Stomach smooth muscle (tissue), 2 donors: ENCODE data around the gene PDE8A.

ENCODE experiments used
- H3K27ac ChIP-seq: one replicate; pipeline ENCODE4 v1.7.0; 2013; ENCODE audit warnings: mild to moderate bottlenecking, low read length, inconsistent platforms
- H3K27me3 ChIP-seq, 2 donors: one replicate each; pipeline ENCODE4 v1.7.0; 2013; ENCODE audit warnings: low read length in 2 of 2; ENCODE audit not compliant: insufficient read depth in 2 of 2, control insufficient read depth in 1 of 2
- H3K36me3 ChIP-seq, 2 donors: one replicate each; pipeline ENCODE4 v1.7.0; 2013; ENCODE audit warnings: low read length in 2 of 2; ENCODE audit not compliant: control insufficient read depth in 2 of 2, insufficient read depth in 2 of 2
- H3K4me1 ChIP-seq: one replicate; pipeline ENCODE4 v1.7.0; 2013; ENCODE audit warnings: low read length; ENCODE audit not compliant: control insufficient read depth, insufficient read depth
- H3K4me3 ChIP-seq, 2 donors: one replicate each; pipeline ENCODE4 v1.7.0; 2013; ENCODE audit warnings: low read length in 2 of 2
- H3K9ac ChIP-seq, 2 donors: one replicate each; pipeline ENCODE4 v1.7.0; 2013; ENCODE audit warnings: low read length in 2 of 2, mild to moderate bottlenecking in 1 of 2
- H3K9me3 ChIP-seq, 2 donors: one replicate each; pipeline ENCODE4 v1.7.0; 2013; ENCODE audit warnings: low read length in 2 of 2; ENCODE audit not compliant: control insufficient read depth in 2 of 2
- donor health status: healthy.
- donor health status: Pancreatic carcinoma.

Gene PDE8A

GRCh38 chr15:84981711-84982300 is at the start of gene PDE8A:
PDE8A (plus strand) TSS chr15:84981856; CDS start chr15:84982163, 307 bp downstream.
- peak within 1 kb of the TSS; percentile 72 to 73 for H3K9ac ChIP-seq
- no peaks in the 10 kb centered on the region for H3K9me3 ChIP-seq
- peak within 1 kb of the TSS; percentile 87 to 89 for H3K4me3 ChIP-seq
- H3K4me1 ChIP-seq: peaks cover 21% of the 10 kb centered on the region
- no peaks in the 10 kb centered on the region for H3K36me3 ChIP-seq
- H3K27me3 ChIP-seq: no peaks in the 10 kb centered on the region
- peak within 1 kb of the TSS; percentile 84 for H3K27ac ChIP-seq

- no peaks in the 10 kb centered on the region for H3K27me3 ChIP-seq
- no peaks in the 10 kb centered on the region for H3K9me3 ChIP-seq
- H3K4me1 ChIP-seq: no peaks in the 10 kb centered on the region
- no peaks in the 10 kb centered on the region for H3K36me3 ChIP-seq
- no peak overlapping the region for H3K9ac ChIP-seq
- no peak overlapping the region for H3K27ac ChIP-seq
- no peak overlapping the region for H3K4me3 ChIP-seq
Measured at GRCh38 chr15:84934942-84935729, 46.5 kb upstream of the PDE8A start.

GRCh38 chr15:84937144-84937543 is 44.5 kb upstream of the PDE8A start:
- H3K36me3 ChIP-seq: no peaks in the 10 kb centered on the region
- no peak overlapping the region for H3K4me3 ChIP-seq
- H3K27me3 ChIP-seq: no peaks in the 10 kb centered on the region

GRCh38 chr15:84938726-84939125 is 42.9 kb upstream of the PDE8A start:
- H3K27ac ChIP-seq: no peak overlapping the region
- no peak overlapping the region for H3K4me3 ChIP-seq
- H3K4me1 ChIP-seq: no peaks in the 10 kb centered on the region
- H3K36me3 ChIP-seq: no peaks in the 10 kb centered on the region
- no peak overlapping the region for H3K9ac ChIP-seq
- no peaks in the 10 kb centered on the region for H3K27me3 ChIP-seq
- H3K9me3 ChIP-seq: no peaks in the 10 kb centered on the region

More at GRCh38 chr15:84937144-84937543, 44.5 kb upstream of the PDE8A start:
- H3K4me1 ChIP-seq: no peaks in the 10 kb centered on the region
- H3K9ac ChIP-seq: no peak overlapping the region
- no peaks in the 10 kb centered on the region for H3K9me3 ChIP-seq
- H3K27ac ChIP-seq: no peak overlapping the region

- H3K4me1 ChIP-seq: no peaks in the 10 kb centered on the region
- H3K27ac ChIP-seq: no peak overlapping the region
- H3K27me3 ChIP-seq: no peaks in the 10 kb centered on the region
- no peak overlapping the region for H3K9ac ChIP-seq
- H3K9me3 ChIP-seq: no peaks in the 10 kb centered on the region
- no peaks in the 10 kb centered on the region for H3K36me3 ChIP-seq
- no peak overlapping the region for H3K4me3 ChIP-seq
Measured at GRCh38 chr15:84940399-84940798, 41.3 kb upstream of the PDE8A start.

GRCh38 chr15:84942456-84942855 is 39.2 kb upstream of the PDE8A start:
- Histone ChIP-seq H3K36me3 (no peaks in the 10 kb centered on the region), H3K27ac (no peak overlapping the region), H3K4me3 (no peak overlapping the region), H3K9ac (no peak overlapping the region), H3K27me3 (no peaks in the 10 kb centered on the region), H3K4me1 (no peaks in the 10 kb centered on the region), H3K9me3 (no peaks in the 10 kb centered on the region)

- no peaks in the 10 kb centered on the region for H3K36me3 ChIP-seq
- peaks cover 4% of the 10 kb centered on the region for H3K4me1 ChIP-seq
- H3K27ac ChIP-seq: no peak overlapping the region
- no peaks in the 10 kb centered on the region for H3K9me3 ChIP-seq
- no peak overlapping the region for H3K9ac ChIP-seq
- H3K27me3 ChIP-seq: no peaks in the 10 kb centered on the region
- no peak overlapping the region for H3K4me3 ChIP-seq
Measured at GRCh38 chr15:84944311-84944710, 37.3 kb upstream of the PDE8A start.

GRCh38 chr15:84944861-84945260 is 36.8 kb upstream of the PDE8A start:
- Histone ChIP-seq H3K9ac (no peak overlapping the region), H3K4me1 (peaks cover 4% of the 10 kb centered on the region), H3K36me3 (no peaks in the 10 kb centered on the region), H3K27me3 (no peaks in the 10 kb centered on the region), H3K27ac (no peak overlapping the region), H3K4me3 (no peak overlapping the region), H3K9me3 (no peaks in the 10 kb centered on the region)

GRCh38 chr15:84946772-84947489 is 34.7 kb upstream of the PDE8A start:
- peaks cover 4% of the 10 kb centered on the region for H3K4me1 ChIP-seq
- H3K9ac ChIP-seq: no peak overlapping the region
- no peaks in the 10 kb centered on the region for H3K36me3 ChIP-seq
- H3K27ac ChIP-seq: no peak overlapping the region
- no peaks in the 10 kb centered on the region for H3K9me3 ChIP-seq
- H3K4me3 ChIP-seq: no peak overlapping the region
- H3K27me3 ChIP-seq: no peaks in the 10 kb centered on the region

- no peak overlapping the region for H3K9ac ChIP-seq
- no peak overlapping the region for H3K27ac ChIP-seq
- H3K4me1 ChIP-seq: peaks cover 4% of the 10 kb centered on the region
Measured at GRCh38 chr15:84947947-84948830, 33.5 kb upstream of the PDE8A start.

More at GRCh38 chr15:84947947-84948830, 33.5 kb upstream of the PDE8A start:
- Histone ChIP-seq H3K36me3 (no peaks in the 10 kb centered on the region), H3K9me3 (no peaks in the 10 kb centered on the region), H3K27me3 (no peaks in the 10 kb centered on the region), H3K4me3 (no peak overlapping the region)
